Neural progenitor cell (in vitro differentiated cells): ENCODE data around the gene LARP6. TPM values are rescaled to one million over a fixed set of nuclear protein-coding genes. Genes with fewer than 3 reads are reported as not detected.

Experiments
- DNase-seq: peaks from one replicate; pipeline ENCODE4 v3.0.0-alpha.2; 2016; ENCODE audit warnings: low spot score
- H2AFZ ChIP-seq: fragments of 200-600 bp; sonication (generic); replicated peaks from 2 replicates; pipeline ENCODE4 v1.6.1; 2016; ENCODE audit warnings: antibody characterized with exemption
- H3F3A ChIP-seq: fragments of 200-600 bp; sonication (generic); 2 replicates; pipeline ENCODE4 v1.6.1; 2016; ENCODE audit warnings: antibody characterized with exemption, low read depth
- H3K27ac ChIP-seq: fragments of 200-600 bp; sonication (generic); 2 replicates; pipeline ENCODE4 v1.5.1; 2016; ENCODE audit warnings: mild to moderate bottlenecking
- H3K27me3 ChIP-seq: fragments of 200-600 bp; sonication (generic); 2 replicates; pipeline ENCODE4 v1.6.1; 2016; ENCODE audit warnings: mild to moderate bottlenecking, moderate library complexity
- H3K36me3 ChIP-seq: fragments of 200-600 bp; sonication (generic); 2 replicates; pipeline ENCODE4 v1.5.1; 2016
- H3K4me1 ChIP-seq: fragments of 200-600 bp; sonication (generic); 2 replicates; pipeline ENCODE4 v1.6.1; 2016; ENCODE audit warnings: mixed run types
- H3K4me2 ChIP-seq: fragments of 200-600 bp; sonication (generic); 2 replicates; pipeline ENCODE4 v1.6.1; 2016
- H3K4me3 ChIP-seq: fragments of 200-600 bp; sonication (generic); 2 replicates; pipeline ENCODE4 v1.5.1; 2016
- H3K79me2 ChIP-seq: fragments of 200-600 bp; sonication (generic); 2 replicates; pipeline ENCODE4 v1.6.1; 2016; ENCODE audit warnings: low read depth
- H3K9ac ChIP-seq: fragments of 200-600 bp; sonication (generic); 2 replicates; pipeline ENCODE4 v1.6.1; 2016
- H3K9me3 ChIP-seq: fragments of 200-600 bp; sonication (generic); 2 replicates; pipeline ENCODE4 v1.5.1; 2016; ENCODE audit warnings: low read depth
- H4K20me1 ChIP-seq: fragments of 200-600 bp; sonication (generic); 2 replicates; pipeline ENCODE4 v1.6.1; 2016; ENCODE audit warnings: low read depth
- H3K27ac Mint-ChIP-seq: 3 replicates; pipeline ENCODE4 v1.8.0; 2021; ENCODE audit warnings: mixed read lengths
- H3K27me3 Mint-ChIP-seq: 2 replicates; pipeline ENCODE4 v1.8.0; 2022; ENCODE audit warnings: low read depth, mild to moderate bottlenecking, inconsistent platforms, moderate library complexity, mixed read lengths; ENCODE audit not compliant: insufficient read depth
- H3K36me3 Mint-ChIP-seq: 3 replicates; pipeline ENCODE4 v1.8.0; 2021; ENCODE audit warnings: mixed read lengths
- H3K4me1 Mint-ChIP-seq: 3 replicates; pipeline ENCODE4 v1.8.0; 2021; ENCODE audit warnings: mixed read lengths
- H3K4me3 Mint-ChIP-seq: 3 replicates; pipeline ENCODE4 v1.8.0; 2021; ENCODE audit warnings: mild to moderate bottlenecking, moderate library complexity, mixed read lengths
- H3K9me3 Mint-ChIP-seq: 3 replicates; pipeline ENCODE4 v1.8.0; 2020; ENCODE audit warnings: mixed read lengths
- CTCF ChIP-seq: fragments of 200-600 bp; sonication (generic); IDR thresholded peaks from 2 replicates; pipeline ENCODE4 v1.5.1; 2017; ENCODE audit warnings: antibody characterized with exemption, mild to moderate bottlenecking
- EZH2 ChIP-seq: fragments of 200-600 bp; sonication (generic); IDR thresholded peaks from 2 replicates; pipeline ENCODE4 v1.6.1; 2017; ENCODE audit warnings: antibody characterized with exemption, mild to moderate bottlenecking, moderate library complexity
- EZH2phosphoT487 ChIP-seq: fragments of 200-600 bp; sonication (generic); IDR thresholded peaks from 2 replicates; pipeline ENCODE4 v1.6.1; 2017; ENCODE audit warnings: antibody characterized with exemption
- total RNA-seq: library from RNA; depleted of rRNA; stranded (reverse); fragments of >200 nt; gene quantifications from 2 replicates; pipeline ENCODE4 v1.2.3, GENCODE V29; 2015; ENCODE audit warnings: low replicate concordance

Gene LARP6
- total RNA-seq, 1 donor from 2014 or later = 19.3 TPM

GRCh38 chr15:70835841-70836240 is 18.1 kb downstream of the LARP6 start:
- Histone ChIP-seq H3K9me3 (no peaks in the 10 kb centered on the region), H3K27me3 (no peaks in the 10 kb centered on the region), H2AFZ (no peak overlapping the region), H3K4me1 (no peaks in the 10 kb centered on the region), H3K79me2 (no peaks in the 10 kb centered on the region), H3K4me2 (no peak overlapping the region), H3F3A (no peaks in the 10 kb centered on the region), H3K9ac (no peak overlapping the region), H3K27ac (no peak overlapping the region), H4K20me1 (no peaks in the 10 kb centered on the region), H3K4me3 (no peak overlapping the region), H3K36me3 (peaks cover 3% of the 10 kb centered on the region)
- peaks cover 2% of the 10 kb centered on the region for H3K27me3 Mint-ChIP-seq
- DNase-seq = no peak
- TF ChIP-seq EZH2 (no peak), EZH2phosphoT487 (no peak), CTCF (no peak)
- no peaks in the 10 kb centered on the region for H3K9me3 Mint-ChIP-seq
- peaks cover 31% of the 10 kb centered on the region for H3K36me3 Mint-ChIP-seq
- H3K4me3 Mint-ChIP-seq = no peak overlapping the region
- H3K27ac Mint-ChIP-seq = no peak overlapping the region
- H3K4me1 Mint-ChIP-seq = no peaks in the 10 kb centered on the region

- Mint-ChIP-seq H3K4me3 (no peak overlapping the region), H3K36me3 (peaks cover 29% of the 10 kb centered on the region), H3K27ac (no peak overlapping the region), H3K27me3 (peaks cover 2% of the 10 kb centered on the region), H3K9me3 (no peaks in the 10 kb centered on the region), H3K4me1 (no peaks in the 10 kb centered on the region)
- Histone ChIP-seq H3K9ac (no peak overlapping the region), H3K36me3 (peaks cover 3% of the 10 kb centered on the region), H3K9me3 (no peaks in the 10 kb centered on the region), H2AFZ (no peak overlapping the region), H3K79me2 (no peaks in the 10 kb centered on the region), H3K27me3 (no peaks in the 10 kb centered on the region), H3K4me3 (no peak overlapping the region), H3K4me1 (no peaks in the 10 kb centered on the region), H3K4me2 (no peak overlapping the region), H3F3A (no peaks in the 10 kb centered on the region), H4K20me1 (no peaks in the 10 kb centered on the region), H3K27ac (no peak overlapping the region)
- DNase-seq = no peak
- TF ChIP-seq EZH2 (no peak), CTCF (no peak), EZH2phosphoT487 (no peak)
Measured at GRCh38 chr15:70835415-70835814, 18.5 kb downstream of the LARP6 start.

- Histone ChIP-seq H3K79me2 (no peaks in the 10 kb centered on the region), H3F3A (no peaks in the 10 kb centered on the region), H3K4me3 (no peak overlapping the region), H3K9me3 (no peaks in the 10 kb centered on the region), H2AFZ (no peak overlapping the region), H3K9ac (no peak overlapping the region), H4K20me1 (no peaks in the 10 kb centered on the region), H3K36me3 (peaks cover 3% of the 10 kb centered on the region), H3K27ac (no peak overlapping the region), H3K4me1 (no peaks in the 10 kb centered on the region), H3K4me2 (no peak overlapping the region), H3K27me3 (no peaks in the 10 kb centered on the region)
- no peaks in the 10 kb centered on the region for H3K9me3 Mint-ChIP-seq
- no peak for DNase-seq
- no peaks in the 10 kb centered on the region for H3K4me1 Mint-ChIP-seq
- no peak overlapping the region for H3K4me3 Mint-ChIP-seq
- no peak for TF ChIP-seq EZH2phosphoT487
- no peak for TF ChIP-seq EZH2
- no peak for TF ChIP-seq CTCF
- peaks cover 2% of the 10 kb centered on the region for H3K27me3 Mint-ChIP-seq
- no peak overlapping the region for H3K27ac Mint-ChIP-seq
- H3K36me3 Mint-ChIP-seq = peaks cover 29% of the 10 kb centered on the region
Measured at GRCh38 chr15:70834999-70835398, 19.0 kb downstream of the LARP6 start.
